Activated CD8-positive, alpha-beta memory T cell treated with anti-CD3 and anti-CD28 coated beads for 48 hours (primary cell): ENCODE measurements around the gene HOXB13.
"Not testable (repeated sequence)": the region's sequence is repeated elsewhere in the genome, so short reads cannot be mapped to it uniquely, and the experiment has no call there.

ENCODE experiments used
- DNase-seq, 3 experiments: peaks; one replicate each; pipeline ENCODE4 v3.0.0-alpha.2; 2020; ENCODE audit warnings: low read depth in 2 of 3, low spot score in 2 of 3

The HOXB13 gene

GRCh38 chr17:48726916-48727286, 1.6 kb downstream of the HOXB13 start:
- DNase-seq, result no peak

GRCh38 chr17:48726114-48726915, 2.2 kb downstream of the HOXB13 start:
- no peak for DNase-seq

GRCh38 chr17:48725288-48726064, 3.1 kb downstream of the HOXB13 start:
- no peak for DNase-seq

- DNase-seq, result no peak
These were observed 3.6 kb downstream of the HOXB13 start for GRCh38 chr17:48725004-48725287.

DNA sequence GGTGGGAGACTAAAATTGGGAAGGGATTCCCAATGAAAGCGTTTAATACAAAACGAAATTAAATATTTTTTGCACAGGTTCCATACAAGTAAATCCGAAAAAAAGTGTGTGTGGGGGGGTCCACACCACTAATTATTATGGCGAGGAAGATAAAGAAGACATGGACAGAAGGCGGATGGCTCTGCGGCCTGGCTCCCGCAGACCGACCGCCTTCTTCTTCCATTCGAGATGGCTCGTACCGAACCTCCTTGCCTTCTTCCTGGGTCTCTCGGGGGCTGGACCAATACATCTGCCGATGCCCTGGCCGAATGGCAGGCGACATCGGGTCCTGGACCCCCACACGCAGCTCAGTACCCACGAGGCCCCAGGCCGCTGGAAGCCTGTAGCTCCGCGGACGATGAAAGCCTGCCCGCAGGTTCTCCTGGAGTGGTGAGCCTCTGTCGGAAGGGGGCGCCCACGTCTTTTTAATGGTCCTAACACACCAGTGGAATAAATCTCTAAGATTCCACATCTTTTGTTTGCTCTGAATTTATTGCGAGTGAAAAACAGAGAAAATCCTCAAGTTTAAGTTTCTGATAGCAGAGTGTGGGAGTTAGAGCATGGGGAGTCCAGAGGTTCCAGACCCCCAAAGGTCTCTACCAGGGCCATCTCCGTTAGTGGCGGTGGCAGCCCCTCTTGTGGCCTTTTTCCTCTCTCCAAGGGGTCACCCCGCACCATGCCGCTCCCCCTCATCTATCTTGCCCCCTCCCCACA, 4.1 kb downstream of the HOXB13 start:
- peak in 2 of 3 experiments; percentile 61 to 64 for DNase-seq

- DNase-seq, result no peak
These were observed 4.9 kb downstream of the HOXB13 start for GRCh38 chr17:48723423-48724250.

DNA sequence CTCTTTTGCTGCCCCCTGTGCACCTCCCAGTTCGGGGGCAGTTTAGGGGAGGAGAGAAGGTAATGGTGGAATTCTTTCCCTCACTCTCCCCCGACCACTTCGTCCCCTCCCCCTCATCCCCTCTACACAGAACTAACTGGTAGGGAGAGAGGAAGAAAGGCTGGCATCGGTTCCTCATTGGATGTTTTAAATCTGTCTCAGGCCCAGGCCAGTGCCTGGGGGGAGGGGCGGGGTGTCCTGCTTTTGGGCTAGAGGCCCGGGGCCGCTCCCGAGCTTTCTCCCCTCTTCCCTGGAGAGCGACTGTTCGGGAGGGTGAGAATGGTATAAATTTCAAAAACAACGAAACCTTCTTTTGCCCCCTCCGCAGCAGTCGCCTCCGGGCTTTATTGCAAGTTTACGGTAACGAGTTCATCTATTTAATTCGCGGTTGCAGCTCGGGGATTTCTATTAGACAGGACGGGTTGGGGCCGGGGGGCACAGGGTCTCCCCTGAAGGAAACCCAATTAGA, 5.6 kb downstream of the HOXB13 start, which contains the start of gene PRAC2:
TSS of gene PRAC2 (plus strand) at position 271 of the 508 bp plus-strand sequence. CDS start 1,226 bp downstream, outside the sequence.
- DNase-seq, result no peak

- no peak for DNase-seq
These were observed 6.2 kb downstream of the HOXB13 start, which contains the start of gene PRAC1 for GRCh38 chr17:48722201-48722907. Gene PRAC1 (minus strand): TSS chr17:48722518. CDS start chr17:48722392, 126 bp downstream.

GRCh38 chr17:48721009-48721402, 7.5 kb downstream of the HOXB13 start:
- DNase-seq, result no peak

GRCh38 chr17:48720266-48721008, 8.1 kb downstream of the HOXB13 start:
- no peak for DNase-seq

DNA sequence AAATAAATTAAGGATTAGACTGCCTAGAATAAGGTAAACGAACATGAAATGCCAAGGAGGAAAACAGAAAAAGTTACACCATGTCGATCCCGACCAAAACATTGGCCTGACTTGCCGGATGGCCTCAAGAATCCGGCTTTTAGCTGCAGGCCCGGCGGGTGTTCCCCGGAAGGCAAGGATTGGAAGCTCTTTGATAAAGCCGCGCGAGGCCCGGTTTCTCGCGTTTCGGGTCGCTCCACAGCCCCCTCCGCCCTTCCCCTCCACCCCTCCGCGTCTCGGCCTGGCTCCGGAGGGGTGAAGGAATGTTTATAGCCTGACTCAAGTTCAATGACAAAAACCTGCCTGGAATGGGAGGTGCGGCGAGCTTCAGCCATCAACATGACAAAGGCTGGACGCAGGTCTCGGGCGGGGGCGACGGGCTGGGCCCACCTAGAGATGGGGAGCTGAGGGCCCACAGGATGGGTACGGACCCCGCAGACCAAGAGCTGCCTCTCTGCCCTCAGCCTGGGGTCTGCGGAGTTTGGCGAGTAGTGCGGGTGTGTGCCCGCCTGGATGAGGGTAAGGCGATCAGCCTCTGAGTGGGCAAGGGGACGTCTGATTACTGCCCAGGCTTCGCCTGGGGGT, 8.8 kb downstream of the HOXB13 start:
- DNase-seq, result no peak

DNA sequence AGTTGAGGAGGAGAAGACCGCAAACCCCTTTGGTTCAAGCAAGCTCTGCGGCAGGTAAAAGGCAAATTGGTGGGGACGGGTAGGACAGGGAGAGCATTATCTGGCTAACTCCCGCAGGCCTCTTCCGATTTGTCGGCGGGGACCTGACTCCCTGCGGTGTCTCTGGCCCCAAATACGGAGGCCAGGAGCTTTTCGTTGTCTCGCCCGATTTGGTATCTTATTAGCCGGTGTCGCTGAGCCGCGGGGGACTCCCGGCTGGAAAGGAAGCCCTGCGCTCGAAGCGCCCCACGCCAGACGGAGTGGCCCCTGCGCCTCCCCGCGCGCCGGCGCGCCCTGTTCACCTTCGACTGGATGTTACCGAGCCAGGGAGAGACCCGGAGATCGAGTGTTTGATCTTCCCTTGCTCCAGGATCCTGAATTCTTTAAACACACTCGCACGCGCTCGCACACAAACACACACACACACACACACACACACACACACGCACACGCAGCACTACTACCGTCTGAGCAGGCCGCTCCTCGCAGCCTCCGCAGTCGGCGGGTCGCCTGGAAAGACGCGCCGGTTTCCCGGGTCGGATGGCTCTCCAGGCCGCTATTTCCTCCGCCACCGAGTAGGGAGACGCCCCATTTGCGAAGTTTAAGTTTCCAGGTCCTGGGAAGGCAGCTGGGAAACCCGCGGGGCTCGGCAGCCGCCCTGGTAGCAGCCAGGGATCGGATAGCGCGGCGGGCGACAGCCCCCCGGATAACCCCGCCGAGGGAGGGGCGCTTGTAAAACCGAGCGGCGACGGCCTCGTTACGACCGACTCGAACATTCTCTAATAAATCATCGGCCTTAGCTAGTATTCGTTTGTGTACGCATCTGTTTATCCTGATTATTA, 9.5 kb downstream of the HOXB13 start:
- no peak for DNase-seq

- DNase-seq, result no peak
These were observed 10.3 kb downstream of the HOXB13 start for GRCh38 chr17:48718227-48718760.

- DNase-seq, result no peak
These were observed 11.0 kb downstream of the HOXB13 start for GRCh38 chr17:48717367-48718226.

DNA sequence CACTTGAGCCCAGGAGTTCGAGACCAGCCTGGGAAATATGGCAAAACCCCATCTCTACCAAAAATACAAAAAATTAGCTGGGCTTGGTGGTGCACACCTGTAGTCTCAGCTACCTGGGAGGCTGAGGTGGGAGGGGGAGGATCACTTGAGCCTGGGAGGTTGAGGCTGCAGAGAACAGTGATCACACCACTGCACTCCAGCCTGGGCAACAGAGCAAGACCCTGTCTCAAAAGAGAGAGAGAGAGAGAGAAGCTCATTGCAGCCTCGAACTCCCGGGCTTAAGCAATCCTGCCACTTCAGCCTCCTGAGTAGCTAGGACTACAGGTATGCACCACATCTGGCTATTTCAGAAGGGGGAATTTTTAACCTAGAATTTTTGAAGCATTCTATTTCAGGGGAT, 12.0 kb downstream of the HOXB13 start:
- DNase-seq, result not testable (repeated sequence)

DNA sequence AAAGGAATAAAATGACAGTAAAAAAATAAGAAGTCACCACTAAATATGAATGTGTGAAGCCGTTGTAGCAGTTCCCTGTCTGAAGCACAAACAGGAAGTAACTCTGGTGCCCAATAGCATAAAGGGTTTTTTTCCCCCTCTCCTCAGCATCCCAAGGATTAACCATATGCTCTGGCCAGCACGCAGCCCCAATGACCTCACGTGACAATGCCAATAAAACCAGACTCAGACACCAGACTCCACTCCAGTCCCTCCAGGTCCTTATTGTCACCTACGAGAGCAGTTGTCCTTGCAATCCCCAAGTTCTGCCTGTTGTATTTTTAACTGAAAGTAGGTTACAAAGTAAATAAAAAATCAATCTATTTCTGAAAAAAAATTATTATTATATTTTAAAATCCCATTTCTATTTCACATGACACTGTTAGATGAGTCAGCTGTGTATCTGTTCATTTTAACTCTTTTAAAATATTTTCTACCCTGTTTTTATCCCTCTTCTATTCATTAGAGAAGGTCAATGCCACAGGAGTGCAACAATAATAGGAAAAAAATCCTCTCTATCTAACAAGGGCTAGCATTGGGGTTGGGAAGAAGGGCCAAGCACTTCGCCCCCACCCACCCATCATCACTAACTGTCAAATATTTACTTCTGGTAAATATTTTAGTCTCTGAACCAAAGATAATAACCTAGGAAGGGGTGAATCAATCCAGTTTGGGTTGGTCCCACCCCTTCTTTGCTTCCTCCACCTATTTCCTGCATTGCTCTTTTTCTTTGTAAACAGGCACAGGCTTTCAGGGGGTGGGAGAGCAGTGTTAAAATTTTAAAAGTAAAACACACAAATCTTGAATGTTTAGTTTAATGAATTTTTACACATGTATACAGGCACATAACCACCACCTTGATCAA, 12.8 kb downstream of the HOXB13 start:
- no peak for DNase-seq
